Head of caudate nucleus (tissue), 42 donors: ENCODE data around the gene BAG5.

Source experiments
- DNase-seq, 42 donors: peaks; one replicate each; pipeline versions ENCODE4 v3.0.0 to v3.0.0-alpha.2; 2020 to 2021; ENCODE audit warnings: mixed read lengths in 7 of 42
- intact Hi-C: fragments of 100-400 bp; cut with DNase I; formaldehyde crosslinking; loops from one replicate; pipeline ENCODE4 v1.15.0; 2022

BAG5 gene

GRCh38 chr14:103574104-103574503 is 11.6 kb upstream of the BAG5 start:
- intact Hi-C loops = loop anchor here (10.0 kb wide), 2 partner anchors 51 to 141 kb away; partner anchors contain the start of genes KLC1, XRCC3 and ZFYVE21
- no peak for DNase-seq

DNA sequence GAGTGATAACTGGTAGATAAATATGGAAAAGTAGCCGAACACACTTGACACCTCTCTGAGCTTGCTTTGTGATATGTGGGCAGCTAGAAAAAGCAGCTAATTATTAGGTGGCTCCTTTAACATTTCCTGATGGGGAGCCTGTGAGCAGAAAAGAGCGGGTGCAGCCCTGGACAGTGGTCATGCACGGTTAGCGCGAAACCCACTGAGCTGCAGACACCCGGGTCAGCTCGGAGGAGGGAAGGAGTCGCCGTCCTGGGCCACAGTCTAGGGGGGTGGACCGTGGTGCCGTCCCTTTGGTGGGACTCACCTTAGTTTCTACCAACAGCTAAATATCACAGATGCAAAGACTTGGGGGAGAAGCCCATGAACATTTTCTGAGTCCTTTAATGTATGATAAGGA is 7.0 kb upstream of the BAG5 start:
- no peak for DNase-seq
- intact Hi-C loops = loop anchor here (10.0 kb wide), 1 partner anchor 355 kb away; the partner anchor contains the start of gene TDRD9

- intact Hi-C loops = loop anchor here (10.0 kb wide), 1 partner anchor 356 kb away; the partner anchor contains the start of gene TDRD9
These were observed 6.5 kb upstream of the BAG5 start for GRCh38 chr14:103568952-103569351.

GRCh38 chr14:103563844-103564505 is 1.5 kb upstream of the BAG5 start:
- intact Hi-C loops = loop anchor here (10.0 kb wide), 1 partner anchor 361 kb away; the partner anchor contains the start of gene TDRD9
- DNase-seq = no peak

More at GRCh38 chr14:103568952-103569351, 6.5 kb upstream of the BAG5 start:
- DNase-seq = no peak

- peak in 3 of 42 donors; percentile 34 to 66 (median 55) for DNase-seq
- intact Hi-C loops = loop anchor here (10.0 kb wide), 1 partner anchor 362 kb away; the partner anchor contains the start of gene TDRD9
These were observed 766 bp upstream of the BAG5 start for GRCh38 chr14:103563226-103563620.

DNA sequence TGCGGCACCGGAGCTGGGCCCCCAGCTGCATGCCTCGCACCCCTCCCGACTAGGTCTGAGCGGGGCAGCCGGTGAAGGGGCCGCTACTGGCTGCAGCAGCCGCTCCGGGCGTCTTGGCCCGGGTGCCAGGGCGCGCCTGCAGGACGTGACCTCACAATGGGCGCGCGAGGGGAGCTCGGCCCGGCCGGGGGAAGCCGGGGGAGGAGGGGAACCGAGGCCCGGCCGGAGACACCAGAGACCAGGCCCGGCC is 353 bp downstream of the BAG5 start:
- intact Hi-C loops = loop anchor here (10.0 kb wide), 1 partner anchor 363 kb away; the partner anchor contains the start of gene TDRD9
- DNase-seq = peak in 5 of 42 donors; percentile 20 to 51 (median 44)

DNA sequence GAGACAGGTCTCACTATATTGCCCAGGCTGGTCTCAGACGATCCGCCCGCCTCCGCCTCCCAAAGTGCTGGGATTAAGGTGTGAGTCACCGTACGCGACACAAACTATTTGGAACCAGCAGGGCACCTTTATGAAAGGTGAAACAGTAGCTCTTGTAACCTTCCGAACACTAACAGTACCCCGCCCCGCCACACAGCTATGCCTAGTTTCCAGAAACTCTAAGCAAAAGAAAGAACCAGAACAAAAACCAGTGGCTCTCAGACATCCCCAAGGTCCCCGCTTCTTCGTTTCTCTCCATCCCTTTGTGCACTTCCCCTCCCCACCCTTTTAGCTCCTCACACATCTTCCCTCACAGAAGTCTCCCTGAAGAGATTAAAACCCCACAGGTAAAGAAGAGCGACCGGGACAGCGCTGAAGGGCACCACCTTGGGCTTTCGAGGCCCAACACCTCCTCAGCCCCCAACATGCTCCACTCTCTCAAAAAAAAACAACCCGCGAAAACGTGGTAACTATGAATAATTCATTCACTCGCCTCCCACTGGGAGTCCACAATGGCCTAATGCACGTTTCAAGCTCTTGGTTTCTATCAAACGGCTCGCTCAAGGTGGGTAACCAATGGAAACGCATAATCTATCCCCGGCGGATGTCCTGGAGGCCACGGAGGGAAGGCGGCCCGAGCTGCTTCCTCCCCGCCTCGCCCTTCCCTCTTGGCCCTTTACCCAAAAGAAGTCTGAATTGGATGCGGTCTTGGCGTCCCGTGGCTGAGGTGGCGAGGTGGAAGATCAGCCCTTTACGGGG is 877 bp downstream of the BAG5 start:
- DNase-seq = peak in 1 of 42 donors; percentile 11
- intact Hi-C loops = loop anchor here (10.0 kb wide), 1 partner anchor 363 kb away; the partner anchor contains the start of gene TDRD9

- intact Hi-C loops = loop anchor here (10.0 kb wide), 1 partner anchor 364 kb away; the partner anchor contains the start of gene TDRD9
These were observed 1.8 kb downstream of the BAG5 start for GRCh38 chr14:103560691-103561090.

DNA sequence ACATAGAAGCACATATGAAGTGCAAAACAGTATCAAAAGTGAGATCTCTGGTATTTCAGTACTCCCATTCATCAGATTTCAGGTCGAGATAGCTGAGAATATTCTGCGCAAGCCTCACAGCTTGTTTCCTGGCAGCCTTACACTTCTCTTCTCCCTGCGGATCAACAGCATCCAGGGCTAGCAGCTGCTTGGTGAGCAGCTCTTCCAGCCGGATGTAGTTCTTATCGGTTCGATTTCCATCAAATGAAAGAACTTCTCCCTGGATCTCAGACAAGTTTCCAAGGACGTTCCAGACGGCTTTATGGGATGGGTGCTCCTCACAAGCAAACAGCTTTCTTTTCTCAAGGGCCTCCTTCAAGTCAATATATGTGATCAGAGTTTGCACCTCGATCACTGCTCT is 2.7 kb downstream of the BAG5 start:
- intact Hi-C loops = loop anchor here (10.0 kb wide), 1 partner anchor 365 kb away; the partner anchor contains the start of gene TDRD9
- DNase-seq = no peak

More at GRCh38 chr14:103560691-103561090, 1.8 kb downstream of the BAG5 start:
- no peak for DNase-seq

GRCh38 chr14:103558071-103558882 is 4.2 kb downstream of the BAG5 start:
- no peak for DNase-seq
- intact Hi-C loops = no loop called here

- intact Hi-C loops = no loop called here
- DNase-seq = no peak
These were observed 5.3 kb downstream of the BAG5 start for GRCh38 chr14:103556946-103557758.

GRCh38 chr14:103555559-103556337 is 6.7 kb downstream of the BAG5 start:
- intact Hi-C loops = no loop called here
- no peak for DNase-seq

- DNase-seq = no peak
- intact Hi-C loops = no loop called here
These were observed 9.6 kb downstream of the BAG5 start for GRCh38 chr14:103552846-103553210.

GRCh38 chr14:103552011-103552845 is 10.2 kb downstream of the BAG5 start:
- intact Hi-C loops = no loop called here
- DNase-seq = peak in 1 of 42 donors; percentile 41

GRCh38 chr14:103551338-103551762 is 11.1 kb downstream of the BAG5 start:
- peak in 10 of 42 donors; percentile 43 to 79 (median 56) for DNase-seq
- intact Hi-C loops = no loop called here

DNA sequence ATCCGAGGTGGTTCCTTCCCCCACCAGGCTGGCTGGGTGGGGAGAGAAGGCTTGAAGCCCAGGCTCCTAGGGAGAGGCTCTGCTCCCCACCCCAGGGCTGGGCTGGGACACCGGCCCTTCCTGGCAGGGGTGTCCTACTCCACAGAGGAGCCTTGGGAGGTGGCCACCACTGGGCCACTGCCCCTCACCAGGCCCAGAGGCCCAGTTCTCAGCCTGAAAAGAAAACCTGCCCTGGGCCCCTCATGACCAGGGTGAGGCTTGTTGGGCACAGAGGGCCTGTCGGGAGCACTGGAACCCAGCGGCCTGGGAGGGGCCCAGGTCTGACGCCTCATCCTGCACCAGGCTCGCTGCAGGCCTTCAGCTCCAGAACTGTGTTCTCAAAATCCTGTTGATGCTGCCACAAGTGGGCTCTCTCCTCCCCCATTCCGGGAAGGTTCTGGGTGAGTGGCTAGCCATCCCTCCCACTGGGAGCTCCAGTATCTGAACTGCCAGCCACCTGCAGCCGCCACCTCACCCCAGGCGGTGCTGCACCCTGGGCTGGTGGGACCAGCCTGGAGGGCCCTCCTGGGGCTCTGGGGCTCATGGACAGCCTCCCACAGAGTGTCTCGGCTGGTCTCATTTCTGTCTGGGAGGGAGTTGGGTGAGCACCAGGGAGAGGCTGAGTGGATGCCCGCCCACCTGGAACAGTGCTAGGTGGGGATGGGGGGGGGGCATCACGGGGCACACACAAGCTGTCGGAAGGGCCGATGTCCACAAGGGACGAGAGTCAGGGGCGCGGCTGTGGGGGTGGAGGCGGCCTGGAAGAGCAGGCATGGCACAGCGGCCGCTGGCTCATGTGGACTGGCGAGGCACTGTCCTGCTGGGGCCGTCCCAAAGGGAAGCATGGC is 11.8 kb downstream of the BAG5 start:
- intact Hi-C loops = no loop called here
- DNase-seq = peak in 4 of 42 donors; percentile 32 to 51 (median 44)
